ENCODE measurements around the gene RBM38. TPM values are rescaled to one million over a fixed set of nuclear protein-coding genes. Genes with fewer than 3 reads are reported as not detected.

The RBM38 gene
- total and polyA plus RNA-seq, 7 donors, result 73.2 to 308 (median 135) TPM

DNA sequence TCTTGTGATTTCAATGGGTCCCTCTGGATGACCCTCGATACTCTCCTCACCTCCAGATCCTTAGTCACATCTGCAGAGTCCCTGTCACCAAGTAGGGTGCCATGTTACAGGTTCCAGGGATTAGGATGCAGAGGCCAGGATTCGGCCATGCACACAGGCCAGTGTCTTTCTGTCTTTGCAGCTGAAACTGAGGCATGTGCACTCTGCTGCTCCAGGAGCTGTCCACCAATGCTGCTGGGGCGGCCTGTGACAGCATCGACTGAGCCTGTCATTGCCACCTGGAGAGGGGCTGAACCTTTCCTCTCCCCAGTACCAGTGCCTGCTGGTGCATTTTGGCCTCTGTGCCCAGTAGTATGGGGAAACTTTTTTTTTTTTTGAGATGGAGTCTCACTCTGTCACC lies 4.4 kb upstream of the RBM38 start:
- H3K27ac ChIP-seq, result no peak overlapping the region
- TF ChIP-seq, protein P1, sequence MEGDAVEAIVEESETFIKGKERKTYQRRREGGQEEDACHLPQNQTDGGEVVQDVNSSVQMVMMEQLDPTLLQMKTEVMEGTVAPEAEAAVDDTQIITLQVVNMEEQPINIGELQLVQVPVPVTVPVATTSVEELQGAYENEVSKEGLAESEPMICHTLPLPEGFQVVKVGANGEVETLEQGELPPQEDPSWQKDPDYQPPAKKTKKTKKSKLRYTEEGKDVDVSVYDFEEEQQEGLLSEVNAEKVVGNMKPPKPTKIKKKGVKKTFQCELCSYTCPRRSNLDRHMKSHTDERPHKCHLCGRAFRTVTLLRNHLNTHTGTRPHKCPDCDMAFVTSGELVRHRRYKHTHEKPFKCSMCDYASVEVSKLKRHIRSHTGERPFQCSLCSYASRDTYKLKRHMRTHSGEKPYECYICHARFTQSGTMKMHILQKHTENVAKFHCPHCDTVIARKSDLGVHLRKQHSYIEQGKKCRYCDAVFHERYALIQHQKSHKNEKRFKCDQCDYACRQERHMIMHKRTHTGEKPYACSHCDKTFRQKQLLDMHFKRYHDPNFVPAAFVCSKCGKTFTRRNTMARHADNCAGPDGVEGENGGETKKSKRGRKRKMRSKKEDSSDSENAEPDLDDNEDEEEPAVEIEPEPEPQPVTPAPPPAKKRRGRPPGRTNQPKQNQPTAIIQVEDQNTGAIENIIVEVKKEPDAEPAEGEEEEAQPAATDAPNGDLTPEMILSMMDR (IDR thresholded peaks at IDR 0.05), result no peak
- H3K4me3 ChIP-seq, result no peak overlapping the region
- H3K36me3 ChIP-seq (ENCODE audit: insufficient read depth in 1 of 2, low read depth in 1 of 2), result peaks cover 0 to 4% of the 10 kb centered on the region in 2 donors
- H3K27me3 ChIP-seq (ENCODE audit: insufficient read depth in 3 of 3, low read length in 2 of 3), result no peaks in the 10 kb centered on the region
- DNase-seq (peak in 1 of 2 donors; percentile 32), ATAC-seq (no peak)
- no peaks in the 10 kb centered on the region for H3K9me3 ChIP-seq
- 94 to 95% (median 95%) methylated on average over 4 of the region's 4 CpGs for WGBS, 3 donors
- H3K4me1 ChIP-seq, result peaks cover 15% of the 10 kb centered on the region
- intact Hi-C loops (cut with DNase I), result loop anchor here in 1 of 2 donors (5.0 kb wide), 1 partner anchor 91 kb away; no protein-coding TSS in a partner anchor

DNA sequence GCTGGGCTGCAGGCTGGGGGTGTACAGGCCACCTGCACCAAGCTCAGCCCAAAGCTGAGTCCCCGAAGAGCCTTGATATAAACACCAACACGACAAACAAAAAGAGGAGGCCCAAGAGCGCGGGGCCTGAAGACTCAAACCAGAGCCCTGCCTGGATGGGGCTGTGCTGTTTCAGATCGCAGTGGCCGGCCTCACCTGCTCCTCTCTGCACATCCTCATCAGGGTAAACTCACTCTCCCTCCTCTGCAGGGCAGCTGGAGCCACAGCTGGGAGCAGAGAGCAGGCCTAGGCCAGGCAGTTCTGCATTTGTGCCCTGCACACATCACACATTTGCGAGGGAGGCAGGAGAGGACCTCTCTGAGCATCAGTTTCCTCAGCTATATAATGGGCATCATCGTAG lies 3.7 kb upstream of the RBM38 start:
- no peak overlapping the region for H3K27ac ChIP-seq
- no peaks in the 10 kb centered on the region for H3K9me3 ChIP-seq
- H3K4me1 ChIP-seq, result peaks cover 15% of the 10 kb centered on the region
- H3K4me3 ChIP-seq, result no peak overlapping the region
- WGBS, 3 donors, result 84 to 94% (median 92%) methylated on average over 8 of the region's 8 CpGs
- peaks cover 0 to 7% of the 10 kb centered on the region in 2 donors for H3K36me3 ChIP-seq (ENCODE audit: insufficient read depth in 1 of 2, low read depth in 1 of 2)
- intact Hi-C loops (cut with DNase I), result loop anchor here in 1 of 2 donors (5.0 kb wide), 1 partner anchor 90 kb away; no protein-coding TSS in a partner anchor
- DNase-seq, result peak in 1 of 2 donors; percentile 34
- TF ChIP-seq, protein P1 (IDR thresholded peaks at IDR 0.05), result no peak
- H3K27me3 ChIP-seq (ENCODE audit: insufficient read depth in 3 of 3, low read length in 2 of 3), result no peaks in the 10 kb centered on the region
- no peak for ATAC-seq

DNA sequence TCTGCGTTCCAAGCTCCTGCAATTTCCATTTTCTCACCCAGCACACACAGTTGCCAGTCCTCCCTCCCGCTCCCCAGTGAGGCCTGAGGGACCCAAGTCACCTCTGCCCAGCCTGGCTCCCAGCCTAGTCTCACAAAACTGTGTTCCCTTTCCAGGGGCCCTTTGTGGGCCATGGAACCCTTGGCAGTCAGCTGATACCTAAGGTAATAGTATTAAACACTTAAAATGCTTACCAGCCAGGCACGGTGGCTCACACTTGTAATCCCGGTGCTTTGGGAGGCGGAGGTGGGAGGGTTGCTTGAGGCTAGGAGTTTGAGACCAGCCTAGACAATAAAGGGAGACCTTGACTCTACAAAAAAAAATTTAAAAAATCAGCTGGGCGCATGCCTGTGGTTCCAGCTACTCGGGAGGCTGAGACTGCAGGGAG lies 3.2 kb upstream of the RBM38 start:
- DNase-seq (peak in 1 of 2 donors; percentile 36), ATAC-seq (no peak)
- Histone ChIP-seq H3K4me3 (no peak overlapping the region), H3K27ac (no peak overlapping the region), H3K27me3 (ENCODE audit: insufficient read depth in 3 of 3, low read length in 2 of 3) (no peaks in the 10 kb centered on the region), H3K4me1 (peaks cover 19% of the 10 kb centered on the region), H3K36me3 (ENCODE audit: insufficient read depth in 1 of 2, low read depth in 1 of 2) (peaks cover 0 to 12% of the 10 kb centered on the region in 2 donors), H3K9me3 (no peaks in the 10 kb centered on the region)
- TF ChIP-seq, protein P1 (IDR thresholded peaks at IDR 0.05), result no peak
- 82 to 90% (median 83%) methylated on average over 7 of the region's 7 CpGs for WGBS, 3 donors
- intact Hi-C loops (cut with DNase I), result loop anchor here in 1 of 2 donors (5.0 kb wide), 1 partner anchor 89 kb away; no protein-coding TSS in a partner anchor

DNA sequence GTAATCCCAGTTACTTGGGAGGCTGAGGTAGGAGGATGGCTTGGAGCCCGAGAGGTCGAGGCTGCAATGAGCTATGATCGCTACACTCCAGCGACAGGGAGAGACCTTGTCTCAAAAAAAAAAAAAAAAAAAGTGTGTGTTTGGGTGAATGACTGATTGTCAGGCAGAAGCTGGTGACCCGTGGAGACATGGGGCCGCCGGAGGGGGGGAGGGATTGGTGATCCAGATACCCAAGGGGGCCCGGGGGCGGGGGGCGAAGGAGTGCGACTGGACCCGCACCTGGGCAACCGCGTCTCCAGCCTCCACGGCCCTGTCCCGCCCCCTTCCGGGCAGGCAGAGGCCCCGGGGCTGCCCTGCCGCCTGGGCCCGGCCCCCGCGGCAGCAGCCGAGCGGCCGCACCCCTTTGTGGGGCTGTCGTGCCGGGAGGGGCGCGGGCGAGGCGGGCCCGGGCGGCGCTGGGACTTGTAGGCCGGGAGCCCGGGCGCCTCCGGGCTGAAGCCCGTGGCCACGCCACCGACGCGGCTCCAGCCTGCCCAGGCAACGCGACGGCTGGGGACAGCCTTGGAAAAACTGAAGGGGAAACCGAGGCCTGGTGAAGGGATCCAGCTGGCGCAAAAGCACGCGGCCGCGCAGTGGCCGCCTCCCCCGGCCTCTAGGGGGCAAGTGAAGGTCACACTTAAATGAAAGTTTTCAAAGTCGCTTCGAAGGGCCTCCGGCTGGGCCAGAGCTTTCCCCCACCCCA lies 2.1 kb upstream of the RBM38 start:
- ATAC-seq (peak; percentile 58 to 70 (median 66)), DNase-seq (peak; percentile 82 to 88)
- intact Hi-C loops (cut with DNase I), result loop anchor here in 1 of 2 donors (5.0 kb wide), 1 partner anchor 88 kb away; no protein-coding TSS in a partner anchor
- Histone ChIP-seq H3K4me1 (peaks cover 27% of the 10 kb centered on the region), H3K9me3 (no peaks in the 10 kb centered on the region), H3K27me3 (ENCODE audit: insufficient read depth in 3 of 3, low read length in 2 of 3) (no peaks in the 10 kb centered on the region), H3K4me3 (peak overlapping the region; percentile 67), H3K36me3 (ENCODE audit: insufficient read depth in 1 of 2, low read depth in 1 of 2) (peaks cover 0 to 21% of the 10 kb centered on the region in 2 donors), H3K27ac (peak overlapping the region; percentile 86)
- WGBS, 3 donors, result 4 to 9% (median 6%) methylated on average over 42 to 57 of the region's 57 CpGs
- TF ChIP-seq, protein P1 (IDR thresholded peaks at IDR 0.05), result peak; percentile 9

All from psoas muscle (tissue), 8 donors.